HFFc6 (cell line): ENCODE measurements around the gene DCX. TPM values are rescaled to one million over a fixed set of nuclear protein-coding genes. Genes with fewer than 3 reads are reported as not detected.

Experiments
- DNase-seq: peaks from one replicate; pipeline ENCODE4 v3.0.0-alpha.2; 2018
- H3K27ac Mint-ChIP-seq: 2 replicates; pipeline ENCODE4 v1.8.0; 2020; ENCODE audit warnings: mild to moderate bottlenecking, mixed read lengths
- H3K27me3 Mint-ChIP-seq: 2 replicates; pipeline ENCODE4 v1.8.0; 2021; ENCODE audit warnings: mild to moderate bottlenecking, moderate library complexity, mixed read lengths; ENCODE audit not compliant: insufficient read depth
- H3K36me3 Mint-ChIP-seq: 2 replicates; pipeline ENCODE4 v1.8.0; 2021; ENCODE audit warnings: low read depth, mixed read lengths
- H3K4me1 Mint-ChIP-seq: 2 replicates; pipeline ENCODE4 v1.8.0; 2020; ENCODE audit warnings: low read depth, mixed read lengths
- H3K4me3 Mint-ChIP-seq: 2 replicates; pipeline ENCODE4 v1.8.0; 2020; ENCODE audit warnings: mild to moderate bottlenecking, moderate library complexity, mixed read lengths
- H3K9me3 Mint-ChIP-seq: 2 replicates; pipeline ENCODE4 v1.8.0; 2020; ENCODE audit warnings: mild to moderate bottlenecking, mixed read lengths
- CTCF ChIP-seq: fragments of 200-600 bp; sonication (generic); IDR thresholded peaks from 2 replicates; pipeline ENCODE4 v1.5.0; 2021; ENCODE audit warnings: antibody characterized with exemption, mild to moderate bottlenecking
- total RNA-seq, 6 experiments: library from RNA; stranded (reverse); fragmentation: NEBNext Ultra II Directional; extraction: Animal tissue kit (Norgen Biotek cat#: 25700); gene quantifications; 2 replicates in 1 of 6; 3 replicates in 5 of 6; pipeline ENCODE4 v1.2.3, GENCODE V29; 2021

DCX gene
- total RNA-seq, 6 experiments from 2014 or later, result not detected

GRCh38 chrX:111322231-111322855, 89.6 kb downstream of the DCX start:
- H3K27me3 Mint-ChIP-seq, result no peaks in the 10 kb centered on the region
- no peaks in the 10 kb centered on the region for H3K36me3 Mint-ChIP-seq
- TF ChIP-seq CTCF, result no peak
- H3K9me3 Mint-ChIP-seq, result peaks cover 4% of the 10 kb centered on the region
- H3K4me1 Mint-ChIP-seq, result no peaks in the 10 kb centered on the region
- H3K4me3 Mint-ChIP-seq, result no peak overlapping the region
- H3K27ac Mint-ChIP-seq, result no peak overlapping the region
- no peak for DNase-seq

- Mint-ChIP-seq H3K27me3 (no peaks in the 10 kb centered on the region), H3K9me3 (peaks cover 7% of the 10 kb centered on the region), H3K27ac (no peak overlapping the region), H3K4me3 (no peak overlapping the region), H3K4me1 (no peaks in the 10 kb centered on the region), H3K36me3 (no peaks in the 10 kb centered on the region)
- DNase-seq, result no peak
- no peak for TF ChIP-seq CTCF
Observed at GRCh38 chrX:111319451-111319850, 92.5 kb downstream of the DCX start.

GRCh38 chrX:111318901-111319300, 93.1 kb downstream of the DCX start:
- Mint-ChIP-seq H3K36me3 (no peaks in the 10 kb centered on the region), H3K9me3 (peaks cover 7% of the 10 kb centered on the region), H3K4me1 (no peaks in the 10 kb centered on the region), H3K27ac (no peak overlapping the region), H3K4me3 (no peak overlapping the region), H3K27me3 (no peaks in the 10 kb centered on the region)
- no peak for DNase-seq
- TF ChIP-seq CTCF, result no peak

GRCh38 chrX:111309083-111309482, 102.9 kb downstream of the DCX start:
- no peak for TF ChIP-seq CTCF
- Mint-ChIP-seq H3K4me1 (no peaks in the 10 kb centered on the region), H3K27ac (no peak overlapping the region), H3K4me3 (no peak overlapping the region), H3K9me3 (no peaks in the 10 kb centered on the region; the same call in 1 of the 2 replicates), H3K27me3 (no peaks in the 10 kb centered on the region; the same call in 1 of the 2 replicates), H3K36me3 (no peaks in the 10 kb centered on the region)
- no peak for DNase-seq

GRCh38 chrX:111308039-111308438, 104.0 kb downstream of the DCX start:
- Mint-ChIP-seq H3K36me3 (no peaks in the 10 kb centered on the region), H3K27ac (no peak overlapping the region), H3K27me3 (no peaks in the 10 kb centered on the region), H3K9me3 (no peaks in the 10 kb centered on the region; the same call in 1 of the 2 replicates), H3K4me1 (no peaks in the 10 kb centered on the region), H3K4me3 (no peak overlapping the region)
- no peak for DNase-seq
- no peak for TF ChIP-seq CTCF

- Mint-ChIP-seq H3K4me1 (no peaks in the 10 kb centered on the region), H3K27ac (no peak overlapping the region), H3K9me3 (peaks cover 5% of the 10 kb centered on the region; the same call in 1 of the 2 replicates), H3K27me3 (no peaks in the 10 kb centered on the region), H3K36me3 (no peaks in the 10 kb centered on the region), H3K4me3 (no peak overlapping the region)
- no peak for DNase-seq
- no peak for TF ChIP-seq CTCF
Observed at GRCh38 chrX:111302284-111302683, 109.7 kb downstream of the DCX start.
